ENCODE measurements around the gene UCHL5.
A peak's percentile ranks its signal among the peaks of the same experiment; 100 is the strongest.
"Not testable (repeated sequence)": the region's sequence is repeated elsewhere in the genome, so short reads cannot be mapped to it uniquely, and the experiment has no call there.

UCHL5 gene

DNA sequence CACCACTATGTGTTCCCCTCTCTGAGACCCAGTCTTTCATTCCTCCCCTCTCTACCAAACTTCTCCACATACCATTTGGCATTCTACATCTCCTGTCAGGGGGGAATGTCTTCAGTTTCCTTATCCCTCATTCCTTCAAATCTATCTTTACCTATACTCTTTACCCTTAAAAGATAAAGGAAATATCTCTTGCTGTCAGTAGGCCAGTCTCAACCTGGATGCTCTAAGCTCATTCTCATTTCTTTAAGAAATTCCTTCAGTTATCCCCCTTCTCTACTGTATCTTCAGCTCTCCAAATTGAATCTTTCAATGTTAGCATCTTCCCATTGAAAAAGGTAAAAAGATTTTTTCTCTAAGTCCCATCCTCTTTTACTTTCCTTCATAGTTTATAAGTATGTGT, 6.8 kb upstream of the UCHL5 start:
- no peak for DNase-seq (ENCODE audit: low read depth in 2 of 2, low spot score in 1 of 2)

- DNase-seq (ENCODE audit: low read depth in 2 of 2, low spot score in 1 of 2): no peak
Observed at GRCh38 chr1:193062698-193063463, 3.7 kb upstream of the UCHL5 start.

DNA sequence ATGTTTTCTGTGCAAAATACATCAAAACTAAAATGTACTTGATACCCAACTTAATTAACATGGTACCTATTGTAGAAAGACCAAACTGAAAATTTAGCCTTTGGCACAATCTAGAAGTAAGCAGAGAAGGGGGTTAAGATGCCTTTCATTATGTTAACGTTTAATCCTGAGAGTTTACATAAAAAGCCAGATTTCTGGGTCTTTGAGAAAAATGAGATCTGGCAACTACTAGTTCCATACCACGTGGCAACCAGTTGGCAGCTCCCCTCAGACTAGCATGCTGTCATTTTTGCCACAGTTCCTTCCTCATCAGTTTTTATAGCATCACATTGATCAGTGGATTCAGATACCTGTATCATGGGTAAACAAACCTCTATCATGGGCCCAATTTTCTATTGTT, 1.8 kb upstream of the UCHL5 start:
- no peak for DNase-seq (ENCODE audit: low read depth in 2 of 2, low spot score in 1 of 2)

DNA sequence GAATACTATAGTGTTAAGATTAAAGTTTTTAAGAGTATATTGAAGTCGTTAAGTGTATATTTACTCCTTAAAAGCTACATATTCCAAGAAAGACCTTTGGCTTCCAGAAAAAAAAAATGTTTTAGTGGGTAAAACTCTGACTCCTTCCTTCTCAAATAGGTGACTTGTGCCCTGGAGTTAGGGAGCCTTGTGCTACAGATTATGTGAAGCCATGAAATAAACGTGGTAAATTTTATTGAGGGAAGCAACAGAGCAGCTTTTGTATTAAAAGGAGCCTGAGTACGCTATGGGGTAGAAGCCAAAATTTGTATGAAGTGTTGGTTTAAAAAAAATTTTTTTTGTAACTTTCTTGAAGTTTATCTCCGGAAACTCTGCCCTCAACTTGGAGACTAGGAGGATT, 1.2 kb upstream of the UCHL5 start:
- no peak for DNase-seq (ENCODE audit: low read depth in 2 of 2, low spot score in 1 of 2)

GRCh38 chr1:193060115-193060403, 899 bp upstream of the UCHL5 start:
- no peak for DNase-seq (ENCODE audit: low read depth in 2 of 2, low spot score in 1 of 2)

GRCh38 chr1:193058529-193059281, 455 bp downstream of the UCHL5 start:
- DNase-seq (ENCODE audit: low read depth in 2 of 2, low spot score in 1 of 2): peak; percentile 23 to 27

DNA sequence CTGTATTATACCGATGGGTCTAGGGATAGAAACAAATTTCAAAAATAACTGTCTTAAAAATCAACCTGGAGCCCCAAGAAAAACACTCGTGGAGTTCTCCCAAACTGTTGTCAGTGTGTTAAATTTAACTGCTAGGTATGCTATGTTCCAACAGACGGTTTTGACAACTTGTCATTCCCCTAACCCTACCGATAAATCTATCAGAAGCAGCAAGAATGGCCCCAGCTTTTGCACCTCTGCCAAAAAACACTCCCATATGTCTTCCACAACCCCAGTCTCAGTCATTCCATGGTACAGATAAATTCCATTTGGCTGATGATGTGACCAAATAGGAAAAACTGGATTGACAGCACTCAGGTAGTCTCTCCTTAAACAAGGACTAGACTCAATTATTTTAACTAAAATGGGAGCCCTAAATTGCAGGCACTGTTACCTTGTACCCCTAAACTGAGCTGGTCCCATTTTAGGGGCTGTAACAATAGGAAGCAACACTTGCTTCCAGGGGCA, 4.9 kb downstream of the UCHL5 start:
- DNase-seq (ENCODE audit: low read depth in 2 of 2, low spot score in 1 of 2): no peak

- DNase-seq (ENCODE audit: low read depth in 2 of 2, low spot score in 1 of 2): not testable (repeated sequence)
Observed at GRCh38 chr1:193048913-193049312, 10.2 kb downstream of the UCHL5 start.

- no peak for DNase-seq (ENCODE audit: low read depth in 2 of 2, low spot score in 1 of 2)
Observed at GRCh38 chr1:193042766-193043691, 16.1 kb downstream of the UCHL5 start.

DNA sequence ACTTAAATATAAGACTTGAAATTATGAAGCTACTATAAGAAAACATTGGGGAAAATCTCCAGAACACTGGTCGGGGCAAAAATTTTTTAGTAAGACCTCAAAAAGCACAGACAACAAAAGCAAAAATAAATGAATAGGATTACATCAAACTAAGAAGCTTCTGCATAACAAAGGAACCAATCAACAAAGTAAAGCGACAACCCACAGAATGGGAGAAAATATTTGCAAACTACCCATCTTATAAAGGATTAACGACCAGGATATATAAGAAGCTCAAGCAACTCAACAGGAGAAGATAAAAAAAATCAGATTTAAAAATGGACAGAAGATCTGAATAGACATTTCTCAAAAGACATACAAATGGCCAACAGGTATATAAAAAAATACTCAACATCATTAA, 19.1 kb downstream of the UCHL5 start:
- no peak for DNase-seq (ENCODE audit: low read depth in 2 of 2, low spot score in 1 of 2)

- no peak for DNase-seq (ENCODE audit: low read depth in 2 of 2, low spot score in 1 of 2)
Observed at GRCh38 chr1:193036337-193037047, 22.7 kb downstream of the UCHL5 start.

DNA sequence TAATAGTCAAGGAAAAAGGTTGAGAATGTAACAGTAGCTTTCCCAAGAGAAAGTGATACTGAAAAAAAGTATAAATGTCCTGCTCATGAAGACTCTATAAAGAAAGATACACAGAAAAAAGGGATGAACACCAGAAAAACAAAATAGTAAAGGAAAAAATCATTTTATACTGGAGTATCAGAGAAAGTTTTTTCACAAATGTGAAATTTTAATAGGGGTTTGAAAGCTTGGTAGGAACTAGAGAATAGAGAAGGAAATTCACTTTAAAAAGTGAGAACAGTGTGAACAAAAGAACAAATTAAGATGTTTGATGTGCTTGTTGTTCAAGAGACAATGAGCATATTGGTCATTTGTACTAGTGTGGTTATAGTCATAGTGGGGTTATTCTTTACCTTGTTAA, 25.6 kb downstream of the UCHL5 start:
- no peak for DNase-seq (ENCODE audit: low read depth in 2 of 2, low spot score in 1 of 2)

DNA sequence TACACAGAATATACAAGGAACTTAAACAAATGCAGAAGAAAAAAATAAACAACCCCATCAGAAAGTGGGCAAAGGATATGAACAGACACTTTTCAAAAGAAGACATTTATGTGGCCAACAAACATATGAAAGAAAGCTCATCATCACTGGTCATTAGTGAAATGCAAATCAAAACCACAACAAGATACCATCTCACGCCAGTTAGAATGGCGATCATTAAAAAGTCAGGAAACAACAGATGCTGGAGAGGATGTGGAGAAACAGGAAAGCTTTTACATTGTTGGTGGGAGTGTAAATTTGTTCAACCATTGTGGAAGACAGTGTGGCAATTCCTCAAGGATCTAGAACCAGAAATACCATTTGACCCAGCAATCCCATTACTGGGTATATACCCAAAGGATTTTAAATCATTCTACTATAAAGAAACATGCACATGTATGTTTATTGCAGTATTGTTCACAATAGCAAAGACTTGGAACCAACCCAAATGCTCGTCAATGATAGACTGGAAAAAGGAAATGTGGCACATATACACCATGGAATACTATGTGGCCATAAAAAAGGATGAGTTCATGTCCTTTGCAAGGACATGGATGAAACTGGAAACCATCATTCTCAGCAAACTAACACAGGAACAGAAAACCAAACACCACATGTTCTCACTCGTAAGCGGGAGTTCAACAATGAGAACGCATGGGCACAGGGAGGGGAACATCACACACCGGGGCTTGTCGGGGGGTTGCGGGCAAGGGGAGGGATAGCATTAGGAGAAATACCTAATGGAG, 26.3 kb downstream of the UCHL5 start:
- DNase-seq (ENCODE audit: low read depth in 2 of 2, low spot score in 1 of 2): not testable (repeated sequence)

DNA sequence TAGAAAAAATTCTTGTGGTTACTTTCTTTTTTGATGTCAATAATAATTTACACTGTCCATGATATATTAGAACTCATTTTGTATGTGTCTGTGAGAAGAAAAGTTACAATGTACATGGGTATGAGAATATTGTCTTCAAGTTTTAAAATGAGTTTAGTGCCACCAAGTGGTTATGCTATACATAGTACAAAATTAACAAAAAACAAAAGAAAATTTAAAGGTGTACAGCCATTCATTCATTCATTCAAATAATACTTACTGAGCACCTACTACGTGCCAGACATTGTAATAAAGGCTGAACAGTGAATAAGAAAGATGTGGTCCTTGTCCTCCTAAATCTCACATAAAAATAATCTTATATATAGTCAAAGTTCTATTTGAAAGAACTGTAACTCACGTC, 27.7 kb downstream of the UCHL5 start:
- no peak for DNase-seq (ENCODE audit: low read depth in 2 of 2, low spot score in 1 of 2)

- DNase-seq (ENCODE audit: low read depth in 2 of 2, low spot score in 1 of 2): no peak
Observed at GRCh38 chr1:193030280-193030679, 28.9 kb downstream of the UCHL5 start.

GRCh38 chr1:193025218-193025617, 33.9 kb downstream of the UCHL5 start:
- no peak for DNase-seq (ENCODE audit: low read depth in 2 of 2, low spot score in 1 of 2)

- DNase-seq (ENCODE audit: low read depth in 2 of 2, low spot score in 1 of 2): no peak
Observed at GRCh38 chr1:193019442-193020026, 39.6 kb downstream of the UCHL5 start.

- no peak for DNase-seq (ENCODE audit: low read depth in 2 of 2, low spot score in 1 of 2)
Observed at GRCh38 chr1:193016788-193017187, 42.4 kb downstream of the UCHL5 start.

DNA sequence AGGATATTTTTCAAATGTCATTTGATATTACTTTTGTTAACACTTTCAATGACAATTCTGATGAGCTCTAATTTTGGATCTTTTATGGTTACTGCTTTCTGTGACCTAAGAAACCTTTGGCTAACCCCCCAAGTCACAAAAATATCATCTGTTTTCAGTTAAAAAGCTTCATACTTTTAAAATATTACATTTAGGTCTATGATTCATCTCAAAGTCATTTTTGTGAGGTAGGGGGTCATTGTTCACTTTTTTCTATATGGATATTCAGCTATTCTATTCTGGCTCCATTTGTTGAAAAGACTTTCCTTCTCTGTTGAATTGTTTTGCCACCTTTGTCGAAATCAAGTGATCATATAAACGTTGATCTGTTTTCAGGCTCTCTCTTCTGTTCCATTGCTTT, 44.8 kb downstream of the UCHL5 start:
- DNase-seq (ENCODE audit: low read depth in 2 of 2, low spot score in 1 of 2): no peak

- no peak for DNase-seq (ENCODE audit: low read depth in 2 of 2, low spot score in 1 of 2)
Observed at GRCh38 chr1:193013707-193014106, 45.5 kb downstream of the UCHL5 start.

Data from stimulated activated CD8-positive, alpha-beta memory T cell treated with anti-CD3 and anti-CD28 coated beads, Interleukin-4, amount 100 ng/mL, for 1 hour (primary cell).